NT2/D1 (cell line): ENCODE measurements around the gene SPRYD3.
A peak's percentile ranks its signal among the peaks of the same experiment; 100 is the strongest.

ENCODE experiments used
- DNase-seq: peaks from one replicate; pipeline ENCODE4 v3.0.0-alpha.2; 2011; ENCODE audit warnings: low read depth, low spot score
- H3K27me3 ChIP-seq: 2 replicates; pipeline ENCODE4 v1.6.0; 2011; ENCODE audit warnings: mild to moderate bottlenecking; ENCODE audit not compliant: insufficient read length, insufficient read depth
- H3K36me3 ChIP-seq: 2 replicates; pipeline ENCODE4 v1.6.1; 2011; ENCODE audit warnings: mild to moderate bottlenecking, low read length, mixed read lengths; ENCODE audit not compliant: insufficient read depth, insufficient read length
- H3K4me1 ChIP-seq: 2 replicates; pipeline ENCODE4 v1.5.1; 2011; ENCODE audit not compliant: insufficient read depth, insufficient read length
- H3K4me3 ChIP-seq: 2 replicates; pipeline ENCODE4 v1.5.1; 2011; ENCODE audit warnings: low read depth; ENCODE audit not compliant: insufficient read length
- H3K9ac ChIP-seq: 2 replicates; pipeline ENCODE4 v1.6.0; 2011; ENCODE audit warnings: low read depth; ENCODE audit not compliant: insufficient read length
- H3K9me3 ChIP-seq: 2 replicates; pipeline ENCODE4 v1.5.1; 2011; ENCODE audit warnings: mild to moderate bottlenecking, low read length; ENCODE audit not compliant: insufficient read depth
- SUZ12 ChIP-seq: IDR thresholded peaks from 2 replicates; pipeline ENCODE4 v1.6.1; 2011; ENCODE audit not compliant: insufficient read length, insufficient read depth; ENCODE audit errors: extremely low read depth
- YY1 ChIP-seq: IDR thresholded peaks from 2 replicates; pipeline ENCODE4 v1.6.1; 2011; ENCODE audit not compliant: insufficient read length, insufficient read depth
- ZNF274 ChIP-seq: IDR thresholded peaks from 2 replicates; pipeline ENCODE4 v1.6.1; 2011; ENCODE audit warnings: mild to moderate bottlenecking, low read depth, low read length

SPRYD3 gene

GRCh38 chr12:53100466-53101151, 21.4 kb upstream of the SPRYD3 start:
- Histone ChIP-seq H3K9me3 (no peaks in the 10 kb centered on the region), H3K9ac (no peak overlapping the region), H3K36me3 (peaks cover 3% of the 10 kb centered on the region), H3K27me3 (peaks cover 31% of the 10 kb centered on the region), H3K4me3 (no peak overlapping the region), H3K4me1 (peaks cover 20% of the 10 kb centered on the region)
- DNase-seq = no peak
- no peak for TF ChIP-seq YY1
- TF ChIP-seq SUZ12 = no peak
- TF ChIP-seq ZNF274 = no peak

- H3K36me3 ChIP-seq = peaks cover 3% of the 10 kb centered on the region
- peak overlapping the region; percentile 81 for H3K9ac ChIP-seq
- DNase-seq = peak; percentile 67
- no peaks in the 10 kb centered on the region for H3K9me3 ChIP-seq
- H3K4me1 ChIP-seq = peaks cover 21% of the 10 kb centered on the region
- H3K27me3 ChIP-seq = peaks cover 31% of the 10 kb centered on the region
- TF ChIP-seq YY1 = no peak
- no peak for TF ChIP-seq SUZ12
- no peak for TF ChIP-seq ZNF274
- H3K4me3 ChIP-seq = no peak overlapping the region
Observed at GRCh38 chr12:53099071-53099882, 20.1 kb upstream of the SPRYD3 start.

- H3K9me3 ChIP-seq = no peaks in the 10 kb centered on the region
- DNase-seq = no peak
- peaks cover 23% of the 10 kb centered on the region for H3K4me1 ChIP-seq
- TF ChIP-seq YY1 = no peak
- no peak for TF ChIP-seq ZNF274
- no peak for TF ChIP-seq SUZ12
- peak overlapping the region; percentile 81 for H3K9ac ChIP-seq
- H3K27me3 ChIP-seq = peaks cover 31% of the 10 kb centered on the region
- peaks cover 3% of the 10 kb centered on the region for H3K36me3 ChIP-seq
- H3K4me3 ChIP-seq = peak overlapping the region; percentile 66
Observed at GRCh38 chr12:53098354-53098981, 19.3 kb upstream of the SPRYD3 start.

- Histone ChIP-seq H3K9me3 (no peaks in the 10 kb centered on the region), H3K9ac (peak within 1 kb of the TSS; percentile 81), H3K4me1 (peaks cover 23% of the 10 kb centered on the region), H3K4me3 (peak within 1 kb of the TSS; percentile 66), H3K36me3 (peaks cover 3% of the 10 kb centered on the region), H3K27me3 (peaks cover 31% of the 10 kb centered on the region)
- TF ChIP-seq ZNF274 (no peak), SUZ12 (no peak), YY1 (no peak)
- DNase-seq = no peak
Observed at GRCh38 chr12:53097564-53098353, 18.6 kb upstream of the SPRYD3 start, which contains the start of gene IGFBP6. Gene IGFBP6, plus strand, starts transcription at chr12:53097667. Its CDS starts 51 bp downstream, at chr12:53097718.

- TF ChIP-seq SUZ12 (no peak), YY1 (no peak), ZNF274 (no peak)
- Histone ChIP-seq H3K4me3 (peak overlapping the region; percentile 66), H3K9ac (peak overlapping the region; percentile 81), H3K9me3 (no peaks in the 10 kb centered on the region), H3K27me3 (peaks cover 31% of the 10 kb centered on the region), H3K36me3 (peaks cover 3% of the 10 kb centered on the region), H3K4me1 (peaks cover 23% of the 10 kb centered on the region)
- DNase-seq = no peak
Observed at GRCh38 chr12:53097207-53097563, 18.0 kb upstream of the SPRYD3 start.

GRCh38 chr12:53096759-53097158, 17.6 kb upstream of the SPRYD3 start:
- TF ChIP-seq ZNF274 = no peak
- TF ChIP-seq YY1 = no peak
- TF ChIP-seq SUZ12 = no peak
- Histone ChIP-seq H3K9ac (peak overlapping the region; percentile 6), H3K36me3 (peaks cover 3% of the 10 kb centered on the region), H3K27me3 (peaks cover 31% of the 10 kb centered on the region), H3K4me1 (peaks cover 23% of the 10 kb centered on the region), H3K9me3 (no peaks in the 10 kb centered on the region), H3K4me3 (peak overlapping the region; percentile 66)
- DNase-seq = no peak
